Gastrocnemius medialis (tissue), 4 donors: ENCODE measurements around the gene WDHD1.
"Not testable (repeated sequence)": the region's sequence is repeated elsewhere in the genome, so short reads cannot be mapped to it uniquely, and the experiment has no call there.

Experiments used
- POLR2A ChIP-seq, 2 donors: fragments of 450-650 bp; IDR thresholded peaks; one replicate each; pipeline ENCODE4 v1.6.1; 2017; ENCODE audit warnings: antibody characterized with exemption in 2 of 2, mild to moderate bottlenecking in 2 of 2, moderate library complexity in 2 of 2
- TF ChIP-seq, protein P1 (sequence below), 5 experiments: fragments of 450-650 bp in 3 of 5; fragments of 200-600 bp in 2 of 5; sonication (generic) in 2 of 5; IDR thresholded peaks in 4 of 5; conservative IDR thresholded peaks in 1 of 5; 1 replicate in 4 of 5; 2 replicates in 1 of 5; pipeline ENCODE4 v1.5.1; 2016 to 2019; ENCODE audit warnings: antibody characterized with exemption in 5 of 5, mild to moderate bottlenecking in 3 of 5, moderate library complexity in 3 of 5

DNA sequence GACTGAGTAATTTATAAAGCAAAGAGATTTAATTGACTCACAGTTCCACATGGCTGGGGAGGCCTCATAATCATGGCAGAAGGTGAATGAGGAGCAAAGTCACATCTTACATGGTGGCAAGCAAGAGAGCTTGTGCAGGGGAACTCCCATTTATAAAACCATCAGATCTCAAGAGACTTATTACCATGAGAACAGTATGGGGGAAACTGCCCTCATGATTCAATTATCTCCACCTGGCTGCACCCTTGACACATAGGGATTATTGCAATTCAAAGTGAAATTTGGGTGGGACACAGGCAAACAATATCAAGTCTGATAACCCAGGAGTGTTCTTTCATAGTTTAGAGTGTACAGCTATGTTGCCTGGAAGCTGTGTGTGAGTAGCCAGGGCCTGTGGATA, 11.1 kb upstream of the WDHD1 start:
- TF ChIP-seq, protein P1, sequence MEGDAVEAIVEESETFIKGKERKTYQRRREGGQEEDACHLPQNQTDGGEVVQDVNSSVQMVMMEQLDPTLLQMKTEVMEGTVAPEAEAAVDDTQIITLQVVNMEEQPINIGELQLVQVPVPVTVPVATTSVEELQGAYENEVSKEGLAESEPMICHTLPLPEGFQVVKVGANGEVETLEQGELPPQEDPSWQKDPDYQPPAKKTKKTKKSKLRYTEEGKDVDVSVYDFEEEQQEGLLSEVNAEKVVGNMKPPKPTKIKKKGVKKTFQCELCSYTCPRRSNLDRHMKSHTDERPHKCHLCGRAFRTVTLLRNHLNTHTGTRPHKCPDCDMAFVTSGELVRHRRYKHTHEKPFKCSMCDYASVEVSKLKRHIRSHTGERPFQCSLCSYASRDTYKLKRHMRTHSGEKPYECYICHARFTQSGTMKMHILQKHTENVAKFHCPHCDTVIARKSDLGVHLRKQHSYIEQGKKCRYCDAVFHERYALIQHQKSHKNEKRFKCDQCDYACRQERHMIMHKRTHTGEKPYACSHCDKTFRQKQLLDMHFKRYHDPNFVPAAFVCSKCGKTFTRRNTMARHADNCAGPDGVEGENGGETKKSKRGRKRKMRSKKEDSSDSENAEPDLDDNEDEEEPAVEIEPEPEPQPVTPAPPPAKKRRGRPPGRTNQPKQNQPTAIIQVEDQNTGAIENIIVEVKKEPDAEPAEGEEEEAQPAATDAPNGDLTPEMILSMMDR (IDR thresholded peaks at IDR 0.05 in 4 of 5, conservative IDR thresholded peaks at IDR 0.05 in 1 of 5): not testable (repeated sequence)
- not testable (repeated sequence) for TF ChIP-seq POLR2A (IDR thresholded peaks at IDR 0.05)
